Astrocyte (in vitro differentiated cells and primary cell): ENCODE data around the gene FAM120B. TPM values are rescaled to one million over a fixed set of nuclear protein-coding genes. Genes with fewer than 3 reads are reported as not detected.
"Not testable (repeated sequence)": the region's sequence is repeated elsewhere in the genome, so short reads cannot be mapped to it uniquely, and the experiment has no call there.

Experiments used
- DNase-seq: peaks from one replicate; pipeline ENCODE4 v3.0.0-alpha.2; 2010; ENCODE audit warnings: low read depth
- FAIRE-seq: peaks from 2 replicates; lab custom pipeline; 2011; peaks lifted over from hg19 to GRCh38; lab: Jason Lieb, UNC
- H2AFZ ChIP-seq: 2 replicates; pipeline ENCODE4 v1.6.0; 2012; ENCODE audit warnings: low read depth, low read length, inconsistent platforms
- H3K27ac ChIP-seq: 2 replicates; pipeline ENCODE4 v1.5.1; 2011; ENCODE audit warnings: low read depth, low read length, inconsistent platforms
- H3K27me3 ChIP-seq: 2 replicates; pipeline ENCODE4 v1.6.0; 2011; ENCODE audit warnings: low read length, inconsistent platforms; ENCODE audit not compliant: insufficient read depth
- H3K36me3 ChIP-seq: 2 replicates; pipeline ENCODE4 v1.5.1; 2011; ENCODE audit warnings: low read length, inconsistent platforms; ENCODE audit not compliant: insufficient read depth
- H3K4me1 ChIP-seq: 2 replicates; pipeline ENCODE4 v1.5.1; 2011; ENCODE audit warnings: low read length, inconsistent platforms; ENCODE audit not compliant: insufficient read depth
- H3K4me2 ChIP-seq: 2 replicates; pipeline ENCODE4 v1.6.0; 2012; ENCODE audit warnings: low read length, inconsistent platforms
- H3K4me3 ChIP-seq: 2 replicates; pipeline ENCODE4 v1.5.1; 2011; ENCODE audit warnings: low read depth, mild to moderate bottlenecking, low read length, inconsistent platforms; ENCODE audit not compliant: insufficient read depth
- H3K79me2 ChIP-seq: 2 replicates; pipeline ENCODE4 v1.6.0; 2012; ENCODE audit warnings: mild to moderate bottlenecking, low read length, inconsistent platforms; ENCODE audit not compliant: insufficient read depth
- H3K9ac ChIP-seq: 2 replicates; pipeline ENCODE4 v1.6.0; 2012; ENCODE audit warnings: mild to moderate bottlenecking, low read length, inconsistent platforms
- H3K9me3 ChIP-seq: 2 replicates; pipeline ENCODE4 v1.5.1; 2012; ENCODE audit warnings: low read depth, mild to moderate bottlenecking, low read length, inconsistent platforms; ENCODE audit not compliant: insufficient read depth
- H4K20me1 ChIP-seq: 2 replicates; pipeline ENCODE4 v1.6.0; 2012; ENCODE audit warnings: low read length, inconsistent platforms; ENCODE audit not compliant: insufficient read depth
- H3K27ac Mint-ChIP-seq: one replicate; pipeline ENCODE4 v1.8.0; 2021; ENCODE audit warnings: mild to moderate bottlenecking, mixed read lengths; ENCODE audit not compliant: unreplicated experiment
- H3K27me3 Mint-ChIP-seq: one replicate; pipeline ENCODE4 v1.8.0; 2021; ENCODE audit warnings: low read depth, mixed read lengths; ENCODE audit not compliant: unreplicated experiment
- H3K36me3 Mint-ChIP-seq: one replicate; pipeline ENCODE4 v1.8.0; 2021; ENCODE audit warnings: low read depth, mixed read lengths; ENCODE audit not compliant: unreplicated experiment
- H3K4me1 Mint-ChIP-seq: one replicate; pipeline ENCODE4 v1.8.0; 2021; ENCODE audit warnings: low read depth, mixed read lengths; ENCODE audit not compliant: unreplicated experiment
- H3K4me3 Mint-ChIP-seq: one replicate; pipeline ENCODE4 v1.8.0; 2021; ENCODE audit warnings: mild to moderate bottlenecking, moderate library complexity, mixed read lengths; ENCODE audit not compliant: unreplicated experiment
- H3K9me3 Mint-ChIP-seq: one replicate; pipeline ENCODE4 v1.8.0; 2021; ENCODE audit warnings: mild to moderate bottlenecking, mixed read lengths; ENCODE audit not compliant: unreplicated experiment
- CTCF ChIP-seq: IDR thresholded peaks from 2 replicates; pipeline ENCODE4 v1.5.1; 2011; ENCODE audit warnings: low read depth, mild to moderate bottlenecking, inconsistent platforms, low read length, moderate library complexity; ENCODE audit not compliant: insufficient read depth
- EZH2 ChIP-seq: IDR thresholded peaks from 2 replicates; pipeline ENCODE4 v1.6.1; 2012; ENCODE audit warnings: mild to moderate bottlenecking, low read length, inconsistent platforms; ENCODE audit not compliant: insufficient read depth
- total RNA-seq: library from RNA; stranded (reverse); gene quantifications from 2 replicates; pipeline ENCODE4 v1.2.1, GENCODE V29; 2021

Gene FAM120B
- total RNA-seq, 1 donor from 2014 or later, result 29.8 TPM

GRCh38 chr6:170317718-170318117, 11.2 kb downstream of the FAM120B start:
- Mint-ChIP-seq H3K27me3 (no peaks in the 10 kb centered on the region), H3K27ac (no peak overlapping the region), H3K36me3 (peaks cover 19% of the 10 kb centered on the region), H3K9me3 (peaks cover 2% of the 10 kb centered on the region), H3K4me3 (no peak overlapping the region), H3K4me1 (peaks cover 14% of the 10 kb centered on the region)
- Histone ChIP-seq H3K4me1 (no peaks in the 10 kb centered on the region), H2AFZ (no peak overlapping the region), H3K9ac (no peak overlapping the region), H4K20me1 (peaks cover 82% of the 10 kb centered on the region), H3K27me3 (no peaks in the 10 kb centered on the region), H3K27ac (no peak overlapping the region), H3K9me3 (no peaks in the 10 kb centered on the region), H3K4me3 (no peak overlapping the region), H3K4me2 (no peak overlapping the region), H3K79me2 (peaks cover 83% of the 10 kb centered on the region), H3K36me3 (peaks cover 7% of the 10 kb centered on the region)
- FAIRE-seq, result no peak
- TF ChIP-seq EZH2 (no peak), CTCF (no peak)
- DNase-seq, result no peak

- Mint-ChIP-seq H3K36me3 (peaks cover 30% of the 10 kb centered on the region), H3K27me3 (no peaks in the 10 kb centered on the region), H3K4me3 (no peak overlapping the region), H3K4me1 (no peaks in the 10 kb centered on the region), H3K9me3 (no peaks in the 10 kb centered on the region), H3K27ac (no peak overlapping the region)
- H3K4me1 ChIP-seq, result no peaks in the 10 kb centered on the region
- DNase-seq (no peak), FAIRE-seq (no peak)
- peaks cover 46% of the 10 kb centered on the region for H3K36me3 ChIP-seq
- H3K79me2 ChIP-seq, result peaks cover 11% of the 10 kb centered on the region
- no peak overlapping the region for H3K27ac ChIP-seq
- H4K20me1 ChIP-seq, result peaks cover 22% of the 10 kb centered on the region
- no peak overlapping the region for H3K4me3 ChIP-seq
- H3K27me3 ChIP-seq, result no peaks in the 10 kb centered on the region
- TF ChIP-seq CTCF, result no peak
- no peak for TF ChIP-seq EZH2
- no peak overlapping the region for H2AFZ ChIP-seq
- no peaks in the 10 kb centered on the region for H3K9me3 ChIP-seq
- no peak overlapping the region for H3K9ac ChIP-seq
- no peak overlapping the region for H3K4me2 ChIP-seq
Observed at GRCh38 chr6:170329321-170329720, 22.8 kb downstream of the FAM120B start.

GRCh38 chr6:170335199-170335598, 28.6 kb downstream of the FAM120B start:
- peaks cover 31% of the 10 kb centered on the region for H3K36me3 Mint-ChIP-seq
- H3K9me3 Mint-ChIP-seq, H3K4me1 ChIP-seq, H3K9me3 ChIP-seq, H3K27ac Mint-ChIP-seq, H2AFZ ChIP-seq, FAIRE-seq, H3K9ac ChIP-seq, H3K4me2 ChIP-seq, H3K27me3 Mint-ChIP-seq, H3K4me1 Mint-ChIP-seq, H3K27ac ChIP-seq, H3K4me3 ChIP-seq, H3K4me3 Mint-ChIP-seq, H3K27me3 ChIP-seq, DNase-seq: not testable (repeated sequence)
- Histone ChIP-seq H4K20me1 (peaks cover 36% of the 10 kb centered on the region), H3K79me2 (peaks cover 32% of the 10 kb centered on the region), H3K36me3 (peaks cover 18% of the 10 kb centered on the region)
